Epithelial cell of esophagus (primary cell): ENCODE data around the gene TNNT2.

Experiments
- DNase-seq: peaks from one replicate; pipeline ENCODE4 v3.0.0; 2010; ENCODE audit warnings: low read depth
- H3K4me3 ChIP-seq: 2 replicates; pipeline ENCODE4 v1.5.1; 2011; ENCODE audit warnings: mild to moderate bottlenecking, low read length, control low read depth
- CTCF ChIP-seq: IDR thresholded peaks from 2 replicates; pipeline ENCODE4 v1.5.1; 2011; ENCODE audit warnings: low read depth, mild to moderate bottlenecking, low read length, control low read depth, inconsistent platforms; ENCODE audit not compliant: insufficient read depth; ENCODE audit errors: missing control alignments

The TNNT2 gene

GRCh38 chr1:201365251-201365650 lies 12.2 kb downstream of the TNNT2 start:
- no peak for TF ChIP-seq CTCF
- H3K4me3 ChIP-seq: no peak overlapping the region
- no peak for DNase-seq

GRCh38 chr1:201364808-201365105 lies 12.7 kb downstream of the TNNT2 start:
- no peak overlapping the region for H3K4me3 ChIP-seq
- DNase-seq: no peak
- TF ChIP-seq CTCF: no peak

GRCh38 chr1:201363467-201363866 lies 14.0 kb downstream of the TNNT2 start:
- no peak for DNase-seq
- TF ChIP-seq CTCF: no peak
- H3K4me3 ChIP-seq: no peak overlapping the region

- DNase-seq: no peak
- no peak overlapping the region for H3K4me3 ChIP-seq
- TF ChIP-seq CTCF: no peak
These were observed 14.6 kb downstream of the TNNT2 start for GRCh38 chr1:201362906-201363305.

GRCh38 chr1:201361652-201362504 lies 15.6 kb downstream of the TNNT2 start:
- no peak overlapping the region for H3K4me3 ChIP-seq
- TF ChIP-seq CTCF: peak; percentile 84
- peak; percentile 59 for DNase-seq

GRCh38 chr1:201360901-201361651 lies 16.4 kb downstream of the TNNT2 start:
- no peak for TF ChIP-seq CTCF
- no peak overlapping the region for H3K4me3 ChIP-seq
- no peak for DNase-seq
